Panc1 (cell line): ENCODE data around the gene CHCHD6. TPM values are rescaled to one million over a fixed set of nuclear protein-coding genes. Genes with fewer than 3 reads are reported as not detected.

Experiments
- ATAC-seq: fragments of 200-7000 bp; cut with Tn5 transposase; 2 replicates; pipeline ENCODE4 v1.9.1; 2020; ENCODE audit warnings: mild to moderate bottlenecking, moderate library complexity
- BruUV-seq: library from RNA; stranded (reverse); fragments of 400-500 nt; replicated peaks from 2 replicates; lab custom pipeline; 2021; lab: Mats Ljungman, UMichigan
- CTCF ChIA-PET: fragments of 300-600 bp; sonication (Branson Sonifier 250); formaldehyde crosslinking; loops from one replicate; lab custom pipeline; 2022; ENCODE audit warnings: antibody characterized with exemption; lab: Charles Lee
- POLR2A ChIA-PET: fragments of 300-600 bp; sonication (Branson Sonifier 250); formaldehyde crosslinking; loops from one replicate; lab custom pipeline; 2022; ENCODE audit warnings: antibody characterized with exemption; lab: Charles Lee
- DNase-seq: peaks from one replicate; pipeline ENCODE4 v3.0.0-alpha.2; 2010; ENCODE audit warnings: low read depth, low spot score
- H3K27ac ChIP-seq: 2 replicates; pipeline ENCODE4 v1.5.1; 2011; ENCODE audit warnings: mild to moderate bottlenecking, low read length, inconsistent platforms
- H3K27me3 ChIP-seq: fragments of 200-500 bp; sonication (Bioruptor generic); 2 replicates; pipeline ENCODE4 v1.6.0; 2014; ENCODE audit warnings: low read length, inconsistent platforms; ENCODE audit not compliant: control insufficient read depth, insufficient read depth
- H3K36me3 ChIP-seq: fragments of 200-500 bp; sonication (Bioruptor generic); 2 replicates; pipeline ENCODE4 v1.5.1; 2014; ENCODE audit warnings: inconsistent platforms, mild to moderate bottlenecking, low read length, moderate library complexity; ENCODE audit not compliant: control insufficient read depth, insufficient read depth
- H3K4me1 ChIP-seq: 2 replicates; pipeline ENCODE4 v1.5.1; 2011; ENCODE audit warnings: inconsistent platforms, mild to moderate bottlenecking, low read length, moderate library complexity; ENCODE audit not compliant: control insufficient read depth, insufficient read depth
- H3K4me3 ChIP-seq, 2 experiments: 2 replicates each; pipeline ENCODE4 v1.5.1; 2011 to 2012; ENCODE audit warnings: low read depth in 2 of 2, low read length in 2 of 2, mild to moderate bottlenecking in 2 of 2, inconsistent platforms in 1 of 2, moderate library complexity in 1 of 2
- H3K9me3 ChIP-seq: fragments of 200-500 bp; sonication (Bioruptor generic); 2 replicates; pipeline ENCODE4 v1.5.1; 2014; ENCODE audit warnings: low read depth, mild to moderate bottlenecking, inconsistent platforms, low read length, moderate library complexity; ENCODE audit not compliant: control insufficient read depth, insufficient read depth
- CTCF ChIP-seq: fragments of 450-650 bp; IDR thresholded peaks from 2 replicates; pipeline ENCODE4 v1.5.1; 2017; ENCODE audit warnings: mild to moderate bottlenecking
- POLR2AphosphoS5 ChIP-seq: IDR thresholded peaks from 2 replicates; pipeline ENCODE4 v1.6.1; 2012; ENCODE audit warnings: mild to moderate bottlenecking, low read depth, low read length, moderate library complexity
- REST ChIP-seq, 2 experiments: IDR thresholded peaks; 2 replicates each; pipeline ENCODE4 v1.6.1; 2011 to 2012; ENCODE audit warnings: low read depth in 2 of 2, control low read depth in 1 of 2, low read length in 1 of 2, mild to moderate bottlenecking in 1 of 2, moderate library complexity in 1 of 2; ENCODE audit not compliant: insufficient read depth in 1 of 2
- SIN3A ChIP-seq: IDR thresholded peaks from 2 replicates; pipeline ENCODE4 v1.6.1; 2012; ENCODE audit warnings: low read depth, mild to moderate bottlenecking, low read length, moderate library complexity, borderline replicate concordance; ENCODE audit not compliant: insufficient read depth
- TCF7L2 ChIP-seq: IDR thresholded peaks from 2 replicates; pipeline ENCODE4 v1.6.1; 2011; ENCODE audit warnings: mild to moderate bottlenecking, low read depth, low read length, inconsistent platforms
- in situ Hi-C: cut with HindIII; loops from 2 replicates; pipeline ENCODE4 v1.10.0; 2016; ENCODE audit warnings: low sequenced_read_pairs, low pct_unique_long_range_greater_than_20kb
- intact Hi-C: fragments of 100-400 bp; cut with micrococcal nuclease; formaldehyde crosslinking; loops from one replicate; pipeline ENCODE4 v1.10.0; 2022; ENCODE audit not compliant: unreplicated experiment
- total RNA-seq: library from RNA; stranded (reverse); gene quantifications from one replicate; pipeline ENCODE4 v1.2.1, GENCODE V29; 2021; ENCODE audit not compliant: unreplicated experiment

CHCHD6 gene
- total RNA-seq, 1 experiment from 2014 or later, result 31.5 TPM

GRCh38 chr3:126714921-126715320 lies 10.9 kb downstream of the CHCHD6 start:
- CTCF ChIA-PET, result interaction anchor here (0.5 kb wide), 1 partner anchor 54 kb away, joined by 12 read pairs; no protein-coding TSS in a partner anchor
- intact Hi-C loops, result no loop called here
- no peak overlapping the region for H3K27ac ChIP-seq
- no peak; the same call in 1 of the 2 replicates for ATAC-seq
- H3K4me3 ChIP-seq, result no peak overlapping the region
- TF ChIP-seq SIN3A (no peak), POLR2AphosphoS5 (no peak), CTCF (no peak), TCF7L2 (no peak), REST (IDR thresholded peaks at IDR 0.05; ENCODE audit: insufficient read depth in 1 of 2, low read depth in 2 of 2, low read length in 1 of 2) (no peak)
- DNase-seq, result no peak
- POLR2A ChIA-PET, result interaction anchor here (0.7 kb wide), 1 partner anchor 9 kb away, joined by 3 read pairs; no protein-coding TSS in a partner anchor
- no peaks in the 10 kb centered on the region for H3K9me3 ChIP-seq
- H3K36me3 ChIP-seq, result no peaks in the 10 kb centered on the region
- no peaks in the 10 kb centered on the region for H3K4me1 ChIP-seq
- H3K27me3 ChIP-seq, result no peaks in the 10 kb centered on the region
- in situ Hi-C loops, result no loop called here
- no TSS peak for BruUV-seq

GRCh38 chr3:126715432-126715831 lies 11.4 kb downstream of the CHCHD6 start:
- ChIA-PET CTCF (no interaction called here), POLR2A (no interaction called here)
- H3K27ac ChIP-seq, result no peak overlapping the region
- H3K27me3 ChIP-seq, result no peaks in the 10 kb centered on the region
- BruUV-seq, result no TSS peak
- H3K4me1 ChIP-seq, result no peaks in the 10 kb centered on the region
- H3K4me3 ChIP-seq, result no peak overlapping the region
- H3K9me3 ChIP-seq, result no peaks in the 10 kb centered on the region
- intact Hi-C loops, result no loop called here
- DNase-seq (no peak), ATAC-seq (no peak)
- in situ Hi-C loops, result no loop called here
- H3K36me3 ChIP-seq, result no peaks in the 10 kb centered on the region
- TF ChIP-seq SIN3A (no peak), CTCF (no peak), POLR2AphosphoS5 (no peak), REST (IDR thresholded peaks at IDR 0.05; ENCODE audit: insufficient read depth in 1 of 2, low read depth in 2 of 2, low read length in 1 of 2) (no peak), TCF7L2 (no peak)
